ENCODE measurements around the gene JAG1.

The JAG1 gene

DNA sequence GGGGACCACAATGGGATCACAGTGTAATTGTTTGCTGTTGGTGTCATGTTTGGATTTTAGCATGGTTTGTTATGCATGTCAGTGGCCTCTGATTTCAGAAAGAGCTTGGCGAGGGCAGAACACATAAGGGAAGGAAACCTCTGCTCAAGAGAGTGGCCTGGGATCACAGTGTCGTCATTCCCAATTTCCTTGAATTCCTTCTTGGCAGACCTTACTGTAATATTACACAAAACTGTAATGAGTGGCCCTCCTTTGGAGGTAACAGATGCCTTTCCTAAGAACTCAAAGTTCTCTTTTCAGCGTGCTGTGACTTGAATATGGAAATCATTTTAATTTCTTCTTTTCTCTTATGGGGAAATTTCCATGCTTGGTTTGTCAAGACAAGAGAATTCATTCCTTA lies 46.9 kb downstream of the JAG1 start:
- Histone ChIP-seq H3K27ac (ENCODE audit: low read length) (no peak overlapping the region), H3K27me3 (ENCODE audit: insufficient read depth, low read length, poor library complexity) (no peaks in the 10 kb centered on the region), H3K79me2 (ENCODE audit: insufficient read depth, low read length) (no peaks in the 10 kb centered on the region), H4K20me1 (ENCODE audit: insufficient read depth, low read length) (no peaks in the 10 kb centered on the region), H3K4me3 (ENCODE audit: low read depth in 1 of 2, low read length in 2 of 2) (no peak overlapping the region), H3K36me3 (ENCODE audit: insufficient read depth, low read length) (peaks cover 15% of the 10 kb centered on the region), H2AFZ (ENCODE audit: low read depth, low read length) (no peak overlapping the region), H3K4me1 (ENCODE audit: insufficient read depth, low read length) (no peaks in the 10 kb centered on the region), H3K9me3 (ENCODE audit: insufficient read depth, low read length, severe bottlenecking) (no peaks in the 10 kb centered on the region), H3K9ac (ENCODE audit: low read depth, low read length) (no peak overlapping the region), H3K4me2 (ENCODE audit: insufficient read depth, low read length) (no peak overlapping the region)
- no peak for ATAC-seq (ENCODE audit: insufficient read depth, low read depth)
- DNase-seq: no peak
- TF ChIP-seq, protein P1, sequence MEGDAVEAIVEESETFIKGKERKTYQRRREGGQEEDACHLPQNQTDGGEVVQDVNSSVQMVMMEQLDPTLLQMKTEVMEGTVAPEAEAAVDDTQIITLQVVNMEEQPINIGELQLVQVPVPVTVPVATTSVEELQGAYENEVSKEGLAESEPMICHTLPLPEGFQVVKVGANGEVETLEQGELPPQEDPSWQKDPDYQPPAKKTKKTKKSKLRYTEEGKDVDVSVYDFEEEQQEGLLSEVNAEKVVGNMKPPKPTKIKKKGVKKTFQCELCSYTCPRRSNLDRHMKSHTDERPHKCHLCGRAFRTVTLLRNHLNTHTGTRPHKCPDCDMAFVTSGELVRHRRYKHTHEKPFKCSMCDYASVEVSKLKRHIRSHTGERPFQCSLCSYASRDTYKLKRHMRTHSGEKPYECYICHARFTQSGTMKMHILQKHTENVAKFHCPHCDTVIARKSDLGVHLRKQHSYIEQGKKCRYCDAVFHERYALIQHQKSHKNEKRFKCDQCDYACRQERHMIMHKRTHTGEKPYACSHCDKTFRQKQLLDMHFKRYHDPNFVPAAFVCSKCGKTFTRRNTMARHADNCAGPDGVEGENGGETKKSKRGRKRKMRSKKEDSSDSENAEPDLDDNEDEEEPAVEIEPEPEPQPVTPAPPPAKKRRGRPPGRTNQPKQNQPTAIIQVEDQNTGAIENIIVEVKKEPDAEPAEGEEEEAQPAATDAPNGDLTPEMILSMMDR (IDR thresholded peaks at IDR 0.05; ENCODE audit: borderline replicate concordance, extremely low read depth, low read length, poor library complexity, severe bottlenecking): no peak
- no peak for TF ChIP-seq EZH2 (IDR thresholded peaks at IDR 0.05; ENCODE audit: borderline replicate concordance, low read depth, low read length, severe bottlenecking)

DNA sequence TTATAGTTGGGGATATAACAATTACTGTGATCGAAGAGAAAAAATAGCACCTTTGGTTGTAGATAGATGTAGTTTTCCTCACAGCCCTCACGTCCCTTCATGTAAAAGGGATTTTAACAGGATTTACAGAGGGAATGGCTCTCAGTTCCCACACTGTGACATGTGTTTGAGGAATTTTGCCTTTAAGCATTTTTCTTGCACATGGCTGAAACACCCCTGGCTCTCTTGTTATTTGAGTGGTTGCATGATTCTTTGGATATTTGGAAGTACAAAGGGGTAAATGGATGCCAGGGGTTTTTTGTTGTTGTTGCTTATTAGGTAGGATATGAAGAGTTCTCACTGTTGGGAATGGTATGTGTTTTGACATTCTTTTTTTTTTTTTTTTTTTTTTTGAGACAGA lies 48.2 kb downstream of the JAG1 start:
- Histone ChIP-seq H3K27me3 (ENCODE audit: insufficient read depth, low read length, poor library complexity) (no peaks in the 10 kb centered on the region), H3K4me2 (ENCODE audit: insufficient read depth, low read length) (no peak overlapping the region), H3K27ac (ENCODE audit: low read length) (no peak overlapping the region), H3K4me3 (ENCODE audit: low read depth in 1 of 2, low read length in 2 of 2) (no peak overlapping the region), H3K79me2 (ENCODE audit: insufficient read depth, low read length) (no peaks in the 10 kb centered on the region), H2AFZ (ENCODE audit: low read depth, low read length) (no peak overlapping the region), H4K20me1 (ENCODE audit: insufficient read depth, low read length) (no peaks in the 10 kb centered on the region), H3K9me3 (ENCODE audit: insufficient read depth, low read length, severe bottlenecking) (no peaks in the 10 kb centered on the region), H3K9ac (ENCODE audit: low read depth, low read length) (no peak overlapping the region), H3K4me1 (ENCODE audit: insufficient read depth, low read length) (no peaks in the 10 kb centered on the region), H3K36me3 (ENCODE audit: insufficient read depth, low read length) (peaks cover 15% of the 10 kb centered on the region)
- TF ChIP-seq EZH2 (IDR thresholded peaks at IDR 0.05; ENCODE audit: borderline replicate concordance, low read depth, low read length, severe bottlenecking): no peak
- TF ChIP-seq, protein P1 (IDR thresholded peaks at IDR 0.05; ENCODE audit: borderline replicate concordance, extremely low read depth, low read length, poor library complexity, severe bottlenecking): no peak
- DNase-seq (no peak), ATAC-seq (ENCODE audit: insufficient read depth, low read depth) (no peak)

DNA sequence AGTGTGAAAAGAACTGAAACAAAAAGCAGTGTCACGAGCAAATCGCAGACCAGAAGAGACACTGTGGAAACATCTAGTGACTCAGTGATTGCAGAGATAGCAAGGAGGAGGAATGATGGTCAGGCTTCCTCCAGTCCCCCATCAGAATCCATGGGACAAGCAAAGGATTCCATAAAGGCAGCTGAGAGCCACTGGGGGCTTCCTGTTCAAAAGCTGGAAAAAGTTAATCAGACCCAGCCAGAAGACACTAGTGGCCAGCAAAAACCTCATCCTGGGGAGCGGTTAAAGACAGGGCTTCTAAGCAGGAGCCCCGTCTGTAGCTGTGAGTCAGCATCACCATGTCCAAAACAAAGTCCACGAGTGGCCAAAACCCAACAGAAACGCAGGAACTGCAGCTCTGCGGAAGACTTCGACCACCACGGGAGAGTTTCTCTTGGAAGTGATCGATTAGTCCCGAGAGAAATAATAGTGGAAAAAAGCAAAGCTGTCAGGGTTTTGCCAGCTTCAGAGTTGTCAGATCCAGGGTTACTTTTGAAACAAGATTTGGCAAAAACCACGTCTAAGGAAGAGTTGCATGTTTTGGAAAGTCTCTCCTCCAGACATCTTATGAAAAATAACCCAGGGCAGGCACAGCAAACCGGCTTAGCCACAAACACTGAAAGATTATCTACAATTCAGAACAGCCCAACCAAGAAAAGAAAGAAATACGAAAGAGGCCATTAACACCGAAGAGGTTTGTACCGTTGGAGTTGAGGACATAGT lies 51.0 kb downstream of the JAG1 start:
- TF ChIP-seq, protein P1 (IDR thresholded peaks at IDR 0.05; ENCODE audit: borderline replicate concordance, extremely low read depth, low read length, poor library complexity, severe bottlenecking): no peak
- no peaks in the 10 kb centered on the region for H3K4me1 ChIP-seq (ENCODE audit: insufficient read depth, low read length)
- H3K79me2 ChIP-seq (ENCODE audit: insufficient read depth, low read length): no peaks in the 10 kb centered on the region
- no peaks in the 10 kb centered on the region for H3K27me3 ChIP-seq (ENCODE audit: insufficient read depth, low read length, poor library complexity)
- H3K4me2 ChIP-seq (ENCODE audit: insufficient read depth, low read length): no peak overlapping the region
- no peak overlapping the region for H3K9ac ChIP-seq (ENCODE audit: low read depth, low read length)
- DNase-seq (no peak), ATAC-seq (ENCODE audit: insufficient read depth, low read depth) (no peak)
- no peaks in the 10 kb centered on the region for H3K9me3 ChIP-seq (ENCODE audit: insufficient read depth, low read length, severe bottlenecking)
- H2AFZ ChIP-seq (ENCODE audit: low read depth, low read length): no peak overlapping the region
- H3K27ac ChIP-seq (ENCODE audit: low read length): no peak overlapping the region
- no peak overlapping the region for H3K4me3 ChIP-seq (ENCODE audit: low read depth in 1 of 2, low read length in 2 of 2)
- no peaks in the 10 kb centered on the region for H4K20me1 ChIP-seq (ENCODE audit: insufficient read depth, low read length)
- peaks cover 18% of the 10 kb centered on the region for H3K36me3 ChIP-seq (ENCODE audit: insufficient read depth, low read length)
